Measurements from ENCODE around the gene BAZ2B.
A peak's percentile ranks its signal among the peaks of the same experiment; 100 is the strongest.

The BAZ2B gene

GRCh38 chr2:159615367-159616285 lies 722 bp downstream of the BAZ2B start:
- DNase-seq: peak; percentile 35

- no peak for DNase-seq
Measured at GRCh38 chr2:159614534-159615366, 1.6 kb downstream of the BAZ2B start.

- DNase-seq: no peak
Measured at GRCh38 chr2:159613651-159614285, 2.6 kb downstream of the BAZ2B start.

GRCh38 chr2:159613091-159613490 lies 3.3 kb downstream of the BAZ2B start:
- no peak for DNase-seq

- no peak for DNase-seq
Measured at GRCh38 chr2:159612255-159612901, 4.0 kb downstream of the BAZ2B start.

GRCh38 chr2:159609811-159610549 lies 6.4 kb downstream of the BAZ2B start:
- no peak for DNase-seq

- DNase-seq: no peak
Measured at GRCh38 chr2:159608723-159609308, 7.5 kb downstream of the BAZ2B start.

GRCh38 chr2:159608108-159608507 lies 8.2 kb downstream of the BAZ2B start:
- DNase-seq: no peak

GRCh38 chr2:159606287-159606686 lies 10.1 kb downstream of the BAZ2B start:
- no peak for DNase-seq

- no peak for DNase-seq
Measured at GRCh38 chr2:159605441-159606178, 10.7 kb downstream of the BAZ2B start.

GRCh38 chr2:159604159-159604558 lies 12.2 kb downstream of the BAZ2B start:
- DNase-seq: no peak

GRCh38 chr2:159600752-159601151 lies 15.6 kb downstream of the BAZ2B start:
- DNase-seq: peak; percentile 9

- no peak for DNase-seq
Measured at GRCh38 chr2:159595410-159596046, 20.8 kb downstream of the BAZ2B start.

GRCh38 chr2:159592441-159592840 lies 23.9 kb downstream of the BAZ2B start:
- DNase-seq: no peak

GRCh38 chr2:159591221-159591620 lies 25.1 kb downstream of the BAZ2B start:
- no peak for DNase-seq

GRCh38 chr2:159589286-159589685 lies 27.1 kb downstream of the BAZ2B start:
- no peak for DNase-seq

- no peak for DNase-seq
Measured at GRCh38 chr2:159586034-159586433, 30.3 kb downstream of the BAZ2B start.

GRCh38 chr2:159585622-159586021 lies 30.7 kb downstream of the BAZ2B start:
- DNase-seq: no peak

- DNase-seq: no peak
Measured at GRCh38 chr2:159584796-159585195, 31.6 kb downstream of the BAZ2B start.

GRCh38 chr2:159573846-159574606 lies 42.3 kb downstream of the BAZ2B start:
- no peak for DNase-seq

Data from activated CD4-positive, alpha-beta T cell treated with anti-CD3 and anti-CD28 coated beads, Interleukin-2, Interleukin-6, amounts not matched to agents 100 ng/mL and 50 ng/mL, durations not matched to agents 16 hours and 8 hours (primary cell).